Hepatocyte (in vitro differentiated cells): ENCODE data around the gene ADGRB3. TPM values are rescaled to one million over a fixed set of nuclear protein-coding genes. Genes with fewer than 3 reads are reported as not detected.

Experiments used
- DNase-seq: peaks from one replicate; pipeline ENCODE4 v3.0.0-alpha.2; 2016; ENCODE audit warnings: low spot score
- H2AFZ ChIP-seq: fragments of 200-600 bp; sonication (generic); 2 replicates; pipeline ENCODE4 v1.6.0; 2016; ENCODE audit warnings: antibody characterized with exemption, mild to moderate bottlenecking
- H3K27ac ChIP-seq: fragments of 200-600 bp; sonication (generic); 2 replicates; pipeline ENCODE4 v1.5.1; 2016; ENCODE audit warnings: mild to moderate bottlenecking
- H3K27me3 ChIP-seq: fragments of 200-600 bp; sonication (generic); 2 replicates; pipeline ENCODE4 v1.6.1; 2016
- H3K36me3 ChIP-seq: fragments of 200-600 bp; sonication (generic); replicated peaks from 2 replicates; pipeline ENCODE4 v1.5.1; 2016; ENCODE audit warnings: low read depth; ENCODE audit not compliant: insufficient read depth
- H3K4me1 ChIP-seq: fragments of 200-600 bp; sonication (generic); 2 replicates; pipeline ENCODE4 v1.5.1; 2016; ENCODE audit warnings: mild to moderate bottlenecking, moderate library complexity; ENCODE audit not compliant: insufficient read depth
- H3K4me2 ChIP-seq: fragments of 200-600 bp; sonication (generic); 2 replicates; pipeline ENCODE4 v1.6.0; 2016
- H3K4me3 ChIP-seq: fragments of 200-600 bp; sonication (generic); 2 replicates; pipeline ENCODE4 v1.5.1; 2016; ENCODE audit warnings: mild to moderate bottlenecking
- H3K79me2 ChIP-seq: fragments of 200-600 bp; sonication (generic); 2 replicates; pipeline ENCODE4 v1.6.0; 2017; ENCODE audit warnings: mild to moderate bottlenecking
- H3K9me2 ChIP-seq: fragments of 200-600 bp; sonication (generic); replicated peaks from 2 replicates; pipeline ENCODE4 v1.6.0; 2017; ENCODE audit warnings: mild to moderate bottlenecking; ENCODE audit not compliant: insufficient read depth
- H3K9me3 ChIP-seq: fragments of 200-600 bp; sonication (generic); 2 replicates; pipeline ENCODE4 v1.5.1; 2016; ENCODE audit warnings: low read depth, mild to moderate bottlenecking
- H4K20me1 ChIP-seq: fragments of 200-600 bp; sonication (generic); 2 replicates; pipeline ENCODE4 v1.6.0; 2016; ENCODE audit warnings: mild to moderate bottlenecking; ENCODE audit not compliant: insufficient read depth, poor library complexity, severe bottlenecking
- CTCF ChIP-seq: fragments of 200-600 bp; sonication (generic); IDR thresholded peaks from 2 replicates; pipeline ENCODE4 v1.5.1; 2016; ENCODE audit warnings: antibody characterized with exemption, mild to moderate bottlenecking; ENCODE audit not compliant: poor library complexity
- EZH2 ChIP-seq: fragments of 200-600 bp; sonication (generic); IDR thresholded peaks from 2 replicates; pipeline ENCODE4 v1.6.1; 2016; ENCODE audit warnings: antibody characterized with exemption, mild to moderate bottlenecking, borderline replicate concordance
- EZH2phosphoT487 ChIP-seq: fragments of 200-600 bp; sonication (generic); IDR thresholded peaks from one replicate; pipeline ENCODE4 v1.6.1; 2018; ENCODE audit warnings: antibody characterized with exemption, mild to moderate bottlenecking, low read depth, moderate library complexity; ENCODE audit not compliant: unreplicated experiment, severe bottlenecking
- WGBS: methylation state at CpG from one replicate; pipeline ENCODE4 v1.1.6; 2016; ENCODE audit warnings: low lambda C conversion rate; ENCODE audit errors: missing lambda C conversion rate; 5-methylcytosine and 5-hydroxymethylcytosine counted together
- polyA plus RNA-seq: library from polyadenylated mRNA; unstranded; fragments of >200 nt; fragmentation: Nextera tagmentation; extraction: Ambion mirVana; gene quantifications from 2 replicates; pipeline ENCODE4 v1.2.1, GENCODE V29; 2016
- total RNA-seq: library from RNA; depleted of rRNA; stranded (reverse); fragments of >200 nt; gene quantifications from 2 replicates; pipeline ENCODE4 v1.2.3, GENCODE V29; 2014

Gene ADGRB3
- total and polyA plus RNA-seq, 2 experiments from 2014 or later = 0.17 to 2.2 TPM

GRCh38 chr6:69064226-69064625 lies 429.1 kb downstream of the ADGRB3 start:
- Histone ChIP-seq H3K27ac (no peak overlapping the region), H3K4me2 (no peak overlapping the region), H3K27me3 (no peaks in the 10 kb centered on the region), H3K36me3 (no peaks in the 10 kb centered on the region), H3K9me3 (no peaks in the 10 kb centered on the region), H3K4me1 (no peaks in the 10 kb centered on the region), H3K79me2 (no peaks in the 10 kb centered on the region), H2AFZ (no peak overlapping the region), H3K4me3 (no peak overlapping the region), H3K9me2 (no peaks in the 10 kb centered on the region), H4K20me1 (no peaks in the 10 kb centered on the region)
- DNase-seq = no peak
- no peak for TF ChIP-seq CTCF
- TF ChIP-seq EZH2 = no peak
- TF ChIP-seq EZH2phosphoT487 = no peak
- WGBS = 46% methylated on average over 1 of the region's 1 CpG

GRCh38 chr6:69069881-69070280 lies 434.8 kb downstream of the ADGRB3 start:
- Histone ChIP-seq H3K9me2 (no peaks in the 10 kb centered on the region), H2AFZ (no peak overlapping the region), H3K9me3 (no peaks in the 10 kb centered on the region), H3K36me3 (no peaks in the 10 kb centered on the region), H3K4me2 (no peak overlapping the region), H3K4me1 (no peaks in the 10 kb centered on the region), H3K27me3 (no peaks in the 10 kb centered on the region), H4K20me1 (no peaks in the 10 kb centered on the region), H3K4me3 (no peak overlapping the region), H3K27ac (no peak overlapping the region), H3K79me2 (no peaks in the 10 kb centered on the region)
- TF ChIP-seq CTCF (no peak), EZH2 (no peak), EZH2phosphoT487 (no peak)
- WGBS = 84% methylated on average over 1 of the region's 1 CpG
- DNase-seq = no peak

- no peaks in the 10 kb centered on the region for H3K4me1 ChIP-seq
- H3K9me2 ChIP-seq = no peaks in the 10 kb centered on the region
- 74% methylated on average over 1 of the region's 1 CpG for WGBS
- H3K4me2 ChIP-seq = no peak overlapping the region
- no peak overlapping the region for H3K4me3 ChIP-seq
- no peaks in the 10 kb centered on the region for H3K36me3 ChIP-seq
- TF ChIP-seq EZH2phosphoT487 = no peak
- no peak for TF ChIP-seq CTCF
- TF ChIP-seq EZH2 = no peak
- DNase-seq = no peak
- no peaks in the 10 kb centered on the region for H3K79me2 ChIP-seq
- no peak overlapping the region for H2AFZ ChIP-seq
- no peaks in the 10 kb centered on the region for H4K20me1 ChIP-seq
- H3K27ac ChIP-seq = no peak overlapping the region
- H3K27me3 ChIP-seq = no peaks in the 10 kb centered on the region
- H3K9me3 ChIP-seq = no peaks in the 10 kb centered on the region
These were observed 437.7 kb downstream of the ADGRB3 start for GRCh38 chr6:69072796-69073195.
